ENCODE measurements around the gene SH2B3. TPM values are rescaled to one million over a fixed set of nuclear protein-coding genes. Genes with fewer than 3 reads are reported as not detected.
A peak's percentile ranks its signal among the peaks of the same experiment; 100 is the strongest.

The SH2B3 gene
- total RNA-seq (2011; cell fraction: chromatin; rRNA removed; ENCODE audit: low replicate concordance) = 50.2 and 69.6 TPM in 2 replicates
- 38.4 and 40.4 TPM in 2 replicates for total RNA-seq (2011; cell fraction: nucleolus; rRNA removed)
- 52.1 and 86.9 TPM in 2 replicates for total RNA-seq (2011; cell fraction: nucleoplasm; rRNA removed)
- total RNA-seq (2014; rRNA removed) (46.7 and 52.0 TPM in 2 replicates), total RNA-seq (2014; rRNA removed; fragmentation: Illumina TruSeq; extraction: Trizol) (37.4 and 46.7 TPM in 2 replicates), total RNA-seq (2015; rRNA removed; fragmentation: Illumina TruSeq; extraction: Trizol) (22.9 and 23.4 TPM in 2 replicates), total RNA-seq (2021) (63.8 and 75.3 TPM in 2 replicates), polyA plus RNA-seq (2011; rRNA removed) (28.2 and 32.5 TPM in 2 replicates), polyA plus RNA-seq (2014; fragmentation: Illumina TruSeq; extraction: Trizol) (59.9 and 64.4 TPM in 2 replicates), polyA plus RNA-seq (2014; fragmentation: Nextera tagmentation; extraction: Ambion mirVana) (10 to 100 TPM; 10.8 to 14.3 TPM), polyA plus RNA-seq (2014; rRNA removed) (38.6 and 41.3 TPM in 2 replicates), polyA minus RNA-seq (2011; rRNA and poly(A)+ RNA removed) (22.2 and 28.8 TPM in 2 replicates), Bru-seq, nascent RNA (percentile 91 among the genes with signal in this experiment), BruChase-seq, experiment 1, labeled RNA remaining after a 2-hour chase (percentile 93 among the genes with signal in this experiment), BruChase-seq, experiment 2, labeled RNA remaining after a 6-hour chase (percentile 86 among the genes with signal in this experiment)
- polyA plus RNA-seq (2011; cell fraction: cytosol; rRNA removed) = 33.3 and 57.9 TPM in 2 replicates
- 25.5 and 39.5 TPM in 2 replicates for polyA plus RNA-seq (2011; cell fraction: nucleus; rRNA removed)
- 29.2 and 33.2 TPM in 2 replicates for polyA plus RNA-seq (2012)
- polyA minus RNA-seq (2011; cell fraction: cytosol; rRNA and poly(A)+ RNA removed) = 40.8 and 46.0 TPM in 2 replicates
- polyA minus RNA-seq (2011; cell fraction: nucleus; rRNA and poly(A)+ RNA removed) = 10.2 and 14.4 TPM in 2 replicates
- long read RNA-seq, experiment 1, full-length matches to known transcripts = 12 of 490 reads
- long read RNA-seq, experiment 1, partial matches to known transcripts = 48 of 490 reads
- long read RNA-seq, experiment 1, other reads (novel, unspliced or antisense) = 430 of 490 reads
- long read RNA-seq, experiment 2, full-length matches to known transcripts = 7 of 45 reads
- long read RNA-seq, experiment 2, partial matches to known transcripts = 30 of 45 reads
- long read RNA-seq, experiment 2, other reads (novel, unspliced or antisense) = 8 of 45 reads
- long read RNA-seq, experiment 3, full-length matches to known transcripts = 1 of 13 reads
- long read RNA-seq, experiment 3, partial matches to known transcripts = 11 of 13 reads
- long read RNA-seq, experiment 3, other reads (novel, unspliced or antisense) = 1 of 13 reads

- in situ Hi-C loops (cut with MboI) = loop anchor here (5.0 kb wide), 1 partner anchor 266 kb away; no protein-coding TSS in a partner anchor
- POLR2A ChIA-PET = interaction anchor here (1.0 kb wide), 1 partner anchor 231 kb away, joined by 3 read pairs; no protein-coding TSS in a partner anchor
- TF ChIP-seq ZC3H4 (CRISPR knock-in tag; IDR thresholded peaks at IDR 0.05; ENCODE audit: borderline replicate concordance) = peak; percentile 66; the same call in 1 of the 2 replicates
- TF ChIP-seq CCNT2 (IDR thresholded peaks at IDR 0.05; ENCODE audit: borderline replicate concordance, extremely low read depth, insufficient read length, low read depth, low read length) = peak; percentile 6
- TF ChIP-seq YY1 (IDR thresholded peaks at IDR 0.05; ENCODE audit: borderline replicate concordance in 1 of 3, control insufficient read depth in 1 of 3, extremely low read depth in 1 of 3, insufficient read depth in 3 of 3, insufficient read length in 1 of 3, insufficient replicate concordance in 2 of 3, low read depth in 1 of 3, low read length in 2 of 3) = peak in 2 of 3 experiments; percentile 66 to 72
- peak; percentile 80; the same call in 1 of the 2 replicates for TF ChIP-seq MED1 (CRISPR knock-in tag; IDR thresholded peaks at IDR 0.05; ENCODE audit: borderline replicate concordance)
- peak; percentile 80 for TF ChIP-seq GABPA (tag; conservative IDR thresholded peaks at IDR 0.05; ENCODE audit: low read depth)
- TF ChIP-seq ZNF24 (IDR thresholded peaks at IDR 0.05) = 0 out of 2 replicates have a peak, but pooled peaks have one; percentile 26
- no peak for TF ChIP-seq ZNF644 (tag; IDR thresholded peaks at IDR 0.05; ENCODE audit: low read depth)
- no peak for TF ChIP-seq DDX20 (tag; IDR thresholded peaks at IDR 0.05; ENCODE audit: low read depth)
- peak; percentile 34; the same call in 1 of the 2 replicates for TF ChIP-seq PHF8 (IDR thresholded peaks at IDR 0.05; ENCODE audit: borderline replicate concordance, low read length)
Measured at GRCh38 chr12:111405859-111406473, at the start of gene SH2B3. Gene SH2B3 (plus strand): TSS chr12:111405923. CDS start chr12:111418146, 12,223 bp downstream.

More at GRCh38 chr12:111405859-111406473, at the start of gene SH2B3:
- BruUV-seq (replicated peaks) = no TSS peak
- peaks cover 25% of the 10 kb centered on the region for H3K36me3 ChIP-seq (ENCODE audit: control insufficient read depth, insufficient read depth, low read length)
- no peaks in the 10 kb centered on the region; a peak in 1 of 5 replicates for H3K27me3 ChIP-seq (ENCODE audit: control insufficient read depth in 2 of 2, insufficient read depth in 2 of 2, low read length in 2 of 2)
- peak within 1 kb of the TSS; percentile 93 for H3K4me3 ChIP-seq
- H3K79me2 ChIP-seq (ENCODE audit: control insufficient read depth, insufficient read depth, low read length) = peaks cover 53% of the 10 kb centered on the region
- no peak for FAIRE-seq
- peaks cover 55 to 82% of the 10 kb centered on the region in 2 experiments for H3K4me1 ChIP-seq (replicated peaks in 1 of 2; ENCODE audit: control insufficient read depth in 2 of 2, insufficient read depth in 2 of 2, low read length in 2 of 2)
- H4K20me1 ChIP-seq (replicated peaks; ENCODE audit: control insufficient read depth, insufficient read depth, low read length) = peaks cover 34% of the 10 kb centered on the region
- intact Hi-C loops (cut with micrococcal nuclease) = loop anchor here (5.0 kb wide), 2 partner anchors 191 to 281 kb away; partner anchors contain the start of genes ACAD10, ATXN2 and BRAP
- H3K27ac ChIP-seq (ENCODE audit: extremely low read depth, low read depth, low read length) = peak within 1 kb of the TSS; percentile 97
- H3K9me1 ChIP-seq (ENCODE audit: control insufficient read depth, insufficient read depth, low read length) = peaks cover 7% of the 10 kb centered on the region
- H2AFZ ChIP-seq (ENCODE audit: low read depth, low read length) = peak within 1 kb of the TSS; percentile 79
- H3K9ac ChIP-seq (ENCODE audit: insufficient read depth in 1 of 2, low read depth in 2 of 2, low read length in 2 of 2) = peak within 1 kb of the TSS; percentile 98
- ATAC-seq = peak; percentile 2
- under 1% methylated on average over 33 of the region's 80 CpGs for WGBS (ENCODE audit: insufficient coverage, low coverage, missing lambda C conversion rate)
- CTCF ChIA-PET (ENCODE audit: low intra/inter-chr PET ratio) = interaction anchor here (0.7 kb wide), 1 partner anchor 46 kb away, joined by 3 read pairs; no protein-coding TSS in a partner anchor
- DNase-seq (ENCODE audit: extremely low read depth in 1 of 4, low spot score in 3 of 4) = peak in 3 of 4 experiments; percentile 53 to 70 (median 68)
- H3K9me3 ChIP-seq (replicated peaks; ENCODE audit: control insufficient read depth, insufficient read depth, low read depth, low read length) = no peaks in the 10 kb centered on the region
- H3K4me2 ChIP-seq (ENCODE audit: insufficient read depth, low read length) = peak within 1 kb of the TSS; percentile 92
